HG03558 (cell line): ENCODE measurements around the gene EPB41L5.
"Not testable (repeated sequence)": the region's sequence is repeated elsewhere in the genome, so short reads cannot be mapped to it uniquely, and the experiment has no call there.

ENCODE experiments used
- ATAC-seq: cut with Tn5 transposase; IDR thresholded peaks from one replicate; pipeline ENCODE4 v1.9.1; 2021; ENCODE audit warnings: moderate number of reproducible peaks; ENCODE audit not compliant: unreplicated experiment; ENCODE audit errors: extremely low read depth

Gene EPB41L5

DNA sequence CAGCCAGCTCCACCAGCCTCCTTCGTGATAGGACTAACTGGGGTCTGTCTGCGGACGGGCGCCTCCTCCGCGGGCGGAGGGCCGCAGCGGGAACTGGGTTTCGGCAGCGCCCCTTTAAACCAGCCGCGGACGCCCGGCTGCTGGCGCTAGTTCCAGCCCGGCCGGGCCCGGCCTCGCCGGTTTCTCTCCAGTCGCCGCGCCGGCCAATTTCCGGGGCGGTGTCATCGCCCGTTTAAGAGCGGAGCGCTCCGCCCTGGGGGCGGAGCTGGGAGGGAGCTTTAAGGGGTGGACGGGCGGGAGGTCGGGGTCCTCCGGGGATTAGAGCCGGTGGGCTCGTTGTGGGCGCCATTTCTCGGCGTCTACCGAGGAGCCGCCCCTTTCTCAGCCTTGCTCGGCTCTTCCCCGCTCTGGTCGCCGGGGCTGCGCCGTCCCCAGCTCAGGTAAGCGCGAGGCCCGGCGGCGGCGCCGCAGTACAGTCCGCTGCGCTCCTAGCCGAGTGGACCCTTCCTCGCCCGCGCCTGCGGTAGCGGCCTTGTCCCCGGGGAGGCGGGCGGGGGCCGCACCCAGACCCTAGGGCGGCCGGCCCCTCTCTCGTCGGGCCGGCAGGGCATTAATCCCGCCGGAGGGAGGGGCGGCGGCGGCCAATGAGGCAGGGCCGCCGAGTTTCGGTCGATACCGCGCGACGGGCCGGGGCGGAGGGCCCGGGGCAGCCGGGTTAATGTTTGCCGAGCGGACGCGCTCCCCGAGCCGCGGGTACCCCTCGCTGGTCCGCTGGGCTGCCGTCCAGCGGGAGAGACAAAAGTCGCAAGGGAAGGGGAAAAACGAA is at the start of gene EPB41L5:
TSS of gene EPB41L5 (plus strand) at position 307 of the 826 bp plus-strand sequence. CDS start 6,008 bp downstream, outside the sequence.
- peak; percentile 80 for ATAC-seq

DNA sequence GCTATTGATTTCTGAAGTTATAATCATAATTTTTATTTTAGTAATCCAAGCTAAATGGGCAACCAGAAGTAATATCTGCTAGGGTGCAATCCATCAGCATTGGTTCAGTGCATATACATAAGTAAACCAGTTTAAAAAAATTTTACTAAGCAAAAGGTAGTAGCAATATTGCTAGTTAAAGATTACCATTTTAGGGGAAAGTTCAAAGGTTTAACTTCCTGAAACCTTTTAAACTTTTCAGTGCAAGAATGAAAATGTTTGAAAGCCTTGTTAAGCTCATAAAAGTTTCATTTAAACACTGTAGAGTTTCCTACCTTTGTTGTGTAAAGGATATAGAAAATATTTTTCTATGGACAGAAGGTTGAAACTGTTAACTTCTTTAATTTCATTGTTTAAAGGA is 31.0 kb upstream of the EPB41L5 start:
- no peak for ATAC-seq

DNA sequence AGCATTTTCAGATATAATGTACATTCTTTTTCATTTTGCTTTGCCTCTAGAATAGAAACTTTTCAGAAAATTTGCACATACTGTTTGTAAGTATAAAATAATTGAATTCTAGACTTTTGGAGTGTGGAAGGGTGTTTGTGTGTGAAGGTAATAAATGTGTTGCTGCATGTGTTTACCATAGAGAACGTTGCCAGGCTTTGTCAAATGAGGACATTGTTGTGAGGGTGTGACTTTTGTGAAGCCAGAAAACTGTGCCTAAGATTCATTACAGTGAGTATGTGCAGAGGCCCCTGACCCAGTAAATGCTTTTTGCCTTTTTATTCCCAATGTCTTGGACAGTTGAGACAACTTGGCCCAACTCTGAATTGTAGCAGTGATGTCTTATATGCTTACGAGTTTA is 30.4 kb upstream of the EPB41L5 start:
- ATAC-seq, result no peak

GRCh38 chr2:119983108-119983507 is 29.8 kb upstream of the EPB41L5 start:
- ATAC-seq, result no peak

DNA sequence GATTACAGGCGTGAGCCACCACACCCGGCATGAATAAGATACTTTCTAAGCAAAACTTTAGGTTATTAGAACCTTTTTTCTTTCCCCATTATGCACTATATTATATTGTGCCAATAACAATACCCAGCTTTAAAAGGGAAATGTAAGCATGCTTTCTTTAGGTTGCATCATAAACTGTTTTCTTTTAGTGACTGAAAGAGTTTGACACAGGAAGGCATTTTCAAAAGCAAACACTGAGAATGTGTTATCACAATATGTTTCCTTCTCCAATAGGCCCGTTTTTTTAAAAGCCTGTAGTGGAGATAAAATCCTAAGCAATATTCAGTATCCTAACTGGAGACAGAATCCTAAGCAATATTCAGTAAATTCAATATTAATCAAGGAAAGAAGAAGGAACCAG is 16.7 kb upstream of the EPB41L5 start:
- no peak for ATAC-seq

DNA sequence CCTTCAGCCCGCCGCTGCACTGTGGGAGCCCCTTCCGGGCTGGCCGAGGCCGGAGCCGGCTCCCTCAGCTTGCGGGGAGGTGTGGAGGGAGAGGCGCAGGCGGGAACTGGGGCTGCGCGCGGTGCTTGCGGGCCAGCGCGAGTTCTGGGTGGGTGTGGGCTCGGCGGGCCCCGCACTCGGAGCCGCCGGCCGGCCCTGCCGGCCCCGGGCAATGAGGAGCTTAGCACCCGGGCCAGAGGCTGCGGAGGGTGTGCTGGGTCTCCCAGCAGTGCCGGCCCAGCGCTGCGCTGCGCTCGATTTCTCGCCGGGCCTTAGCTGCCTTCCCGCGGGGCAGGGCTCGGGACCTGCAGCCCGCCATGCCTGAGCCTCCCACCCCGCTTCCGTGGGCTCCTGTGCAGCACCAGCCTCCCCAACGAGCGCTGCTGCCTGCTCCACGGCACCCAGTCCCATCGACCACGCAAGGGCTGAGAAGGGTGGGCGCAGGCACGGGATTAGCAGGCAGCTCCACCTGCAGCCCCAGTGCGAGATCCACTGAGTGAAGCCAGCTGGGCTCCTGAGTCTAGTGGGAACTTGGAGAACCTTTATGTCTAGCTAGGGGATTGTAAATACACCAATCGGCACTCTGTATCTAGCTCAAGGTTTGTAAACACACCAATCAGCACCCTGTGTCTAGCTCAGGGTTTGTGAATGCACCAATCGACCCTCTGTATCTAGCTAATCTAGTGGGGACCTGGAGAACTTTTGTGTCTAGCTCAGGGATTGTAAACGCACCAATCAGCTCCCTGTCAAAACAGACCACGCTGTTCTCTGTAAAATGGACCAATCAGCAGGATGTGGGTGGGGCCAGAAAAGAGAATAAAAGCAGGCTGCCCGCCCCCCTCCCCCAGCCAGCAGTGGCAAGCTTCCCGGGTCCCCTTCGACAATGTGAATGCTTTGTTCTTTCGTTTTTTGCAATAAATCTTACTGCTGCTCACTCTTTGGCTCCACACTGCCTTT is 15.7 kb upstream of the EPB41L5 start:
- not testable (repeated sequence) for ATAC-seq

- ATAC-seq, result no peak
Measured at GRCh38 chr2:120001471-120001870, 11.4 kb upstream of the EPB41L5 start.

DNA sequence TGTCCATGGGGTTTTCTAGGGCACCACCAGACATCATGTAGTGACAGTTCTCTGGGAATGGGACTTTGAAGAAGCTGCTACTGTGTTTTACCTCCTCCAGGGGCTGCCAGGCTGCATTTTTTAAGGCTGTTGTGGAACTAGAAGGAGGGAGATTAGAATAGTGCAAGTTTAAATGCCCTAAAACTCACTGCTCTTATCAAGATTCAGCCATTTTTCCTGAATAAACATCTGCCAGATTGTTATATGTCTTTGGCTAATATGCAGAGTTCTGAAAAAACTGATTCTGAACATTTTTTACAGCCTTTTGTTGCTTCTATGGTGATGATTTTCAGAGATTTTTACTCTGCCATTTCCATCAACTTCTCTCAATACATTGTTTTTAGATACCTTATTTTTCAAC is 8.6 kb upstream of the EPB41L5 start:
- ATAC-seq, result no peak

- ATAC-seq, result peak; percentile 84
Measured at GRCh38 chr2:120005834-120006521, 6.9 kb upstream of the EPB41L5 start.

DNA sequence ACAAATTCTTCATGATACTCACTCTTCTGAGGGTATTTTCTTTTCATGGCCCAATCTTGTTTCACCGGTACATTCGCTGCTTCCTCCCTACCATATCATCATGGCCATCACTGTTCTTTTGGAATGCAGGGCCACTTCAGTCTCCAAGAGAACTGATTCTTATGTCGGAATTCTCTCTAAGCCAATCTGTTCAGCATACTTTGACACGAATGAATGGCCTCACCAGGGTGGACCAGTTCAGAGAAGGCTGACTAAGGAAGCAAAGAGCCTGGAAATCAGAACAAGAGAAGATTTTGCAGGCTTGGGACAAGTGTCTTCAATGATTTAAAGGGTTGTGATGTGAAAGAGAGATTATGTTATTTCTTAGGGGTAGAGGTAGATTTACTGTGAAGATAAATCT is 5.0 kb upstream of the EPB41L5 start:
- ATAC-seq, result no peak

DNA sequence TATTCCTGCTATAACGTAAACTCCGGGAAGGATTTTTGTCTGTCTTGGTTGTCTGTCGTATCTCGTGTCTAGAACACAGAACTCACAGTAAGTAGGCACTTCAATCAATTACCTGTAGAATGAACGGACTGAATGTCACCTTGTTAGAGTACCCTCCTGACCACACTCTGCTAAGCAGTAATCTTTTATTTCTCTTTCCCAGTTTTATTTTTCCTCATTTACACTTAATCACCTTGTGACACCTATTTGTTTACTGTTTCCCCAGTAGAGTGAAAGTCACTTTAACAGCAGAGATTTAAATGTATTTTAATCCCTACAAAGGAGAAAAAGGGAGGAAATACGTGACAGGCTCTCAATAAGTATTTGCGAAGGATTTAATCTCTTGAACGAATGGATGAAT is 514 bp upstream of the EPB41L5 start:
- ATAC-seq, result no peak

DNA sequence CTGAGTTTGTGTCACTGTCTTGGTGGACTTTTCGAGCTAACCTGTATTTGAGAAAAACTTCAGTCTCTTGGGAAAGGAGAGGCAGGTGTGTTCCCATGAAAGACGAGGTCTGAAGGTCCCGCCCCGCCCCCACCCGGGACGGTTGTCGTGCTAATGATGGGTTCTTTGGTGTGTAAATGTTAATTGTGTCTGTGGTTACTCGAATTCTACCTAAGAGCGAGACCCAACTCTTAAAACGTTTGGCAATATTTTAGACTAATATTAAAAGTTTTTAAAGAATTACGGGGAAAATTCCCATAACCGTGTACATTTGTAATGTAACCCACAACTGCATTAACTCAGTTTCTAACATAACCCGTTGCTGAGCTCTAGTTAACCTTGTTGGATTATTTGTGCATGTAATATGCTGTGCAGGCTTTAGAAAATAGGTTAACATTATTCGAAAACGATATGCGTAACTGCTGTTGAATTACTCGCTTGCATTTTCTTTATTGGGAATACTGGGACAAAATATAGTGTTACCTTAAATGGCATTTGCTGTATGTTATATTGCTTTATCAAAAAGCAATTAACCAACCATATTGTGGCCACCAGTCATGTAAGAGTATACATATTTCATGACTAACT is 833 bp downstream of the EPB41L5 start:
- no peak for ATAC-seq

GRCh38 chr2:120014226-120014980 is 1.5 kb downstream of the EPB41L5 start:
- ATAC-seq, result no peak

DNA sequence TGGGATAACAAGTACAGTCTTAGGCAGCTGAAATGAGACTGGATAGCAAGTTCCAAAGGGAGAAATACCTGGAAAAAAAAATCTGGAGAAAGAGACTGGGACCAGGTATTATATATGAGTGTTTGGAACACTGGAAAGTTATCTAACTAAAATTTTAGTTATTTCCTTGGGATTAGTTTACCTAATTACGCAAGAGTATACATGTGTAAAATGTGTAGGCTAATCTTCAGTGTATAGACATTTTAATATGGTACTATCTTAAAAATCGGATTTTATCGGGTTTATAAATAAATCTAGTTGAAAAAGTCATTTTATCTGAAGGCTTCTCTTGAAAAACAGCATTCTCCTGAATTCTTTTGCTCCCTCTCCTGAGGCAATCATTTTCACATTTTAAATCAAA is 3.9 kb downstream of the EPB41L5 start:
- no peak for ATAC-seq

DNA sequence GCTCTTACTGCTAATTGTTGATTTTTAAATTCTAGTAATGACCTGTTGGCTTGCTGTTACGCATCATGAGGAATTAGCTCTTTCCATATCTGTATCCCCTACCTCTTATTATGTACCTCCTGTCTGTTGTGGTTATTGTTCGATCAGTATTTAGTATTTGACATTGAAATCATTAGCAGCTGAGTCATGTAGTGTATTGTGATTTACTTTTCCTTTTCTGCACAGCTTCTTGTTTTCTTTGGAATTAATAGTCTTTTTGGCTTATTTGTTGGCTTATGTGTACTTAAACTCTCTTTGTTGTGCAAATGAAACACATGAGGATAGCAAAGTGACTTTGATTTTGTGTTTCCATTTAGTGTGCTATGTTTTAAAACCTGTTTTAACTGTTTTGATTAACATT is 4.3 kb downstream of the EPB41L5 start:
- no peak for ATAC-seq

- ATAC-seq, result no peak
Measured at GRCh38 chr2:120018549-120018948, 5.7 kb downstream of the EPB41L5 start.

DNA sequence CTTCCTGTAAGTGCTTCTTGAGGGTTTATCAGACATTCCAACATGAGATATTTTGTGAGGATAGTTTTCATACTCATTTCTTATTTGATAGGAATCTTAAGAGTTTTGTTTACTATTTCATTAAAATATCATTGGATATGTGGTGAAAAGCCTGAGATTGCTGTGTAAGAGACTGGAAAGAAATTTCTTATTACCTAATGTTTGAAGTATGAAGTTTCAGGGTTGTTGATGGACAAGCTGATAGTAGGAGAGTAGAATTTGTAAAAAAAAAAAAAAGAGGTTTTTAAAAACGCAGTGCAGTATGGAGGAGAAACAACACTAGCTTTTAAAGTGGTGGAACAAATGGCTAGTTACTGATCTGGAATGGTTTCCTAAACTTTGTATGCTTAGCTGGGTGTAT is 7.7 kb downstream of the EPB41L5 start:
- no peak for ATAC-seq

- ATAC-seq, result not testable (repeated sequence)
Measured at GRCh38 chr2:120022505-120022904, 9.6 kb downstream of the EPB41L5 start.

DNA sequence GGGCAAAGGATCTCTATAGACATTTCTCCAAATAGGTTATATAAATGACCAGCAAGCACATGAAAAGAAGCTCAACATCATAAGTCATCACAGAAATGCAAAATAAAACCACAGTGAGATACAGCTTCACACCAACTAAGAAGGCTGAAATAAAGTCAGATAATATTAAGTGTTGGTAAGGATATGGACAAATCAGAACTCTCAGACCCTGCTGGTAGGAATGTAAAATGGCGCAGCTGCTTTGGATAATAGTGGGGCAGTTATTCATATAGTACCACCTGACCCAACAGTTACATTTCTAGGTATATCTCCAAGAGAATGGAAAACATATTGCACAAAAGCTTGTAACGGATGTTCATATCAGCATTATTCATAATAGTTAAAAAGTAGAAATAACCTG is 14.0 kb downstream of the EPB41L5 start:
- no peak for ATAC-seq
